BJ (cell line): Measurements from ENCODE around the gene EI24. TPM values are rescaled to one million over a fixed set of nuclear protein-coding genes. Genes with fewer than 3 reads are reported as not detected.
A peak's percentile ranks its signal among the peaks of the same experiment; 100 is the strongest.
"Not testable (repeated sequence)": the region's sequence is repeated elsewhere in the genome, so short reads cannot be mapped to it uniquely, and the experiment has no call there.

Experiments
- CTCF ChIA-PET: fragments of 350-600 bp; formaldehyde crosslinking; extraction: SDS; loops from one replicate; lab custom pipeline; 2021; ENCODE audit warnings: antibody characterized with exemption, inconsistent platforms; lab: Yijun Ruan, JAX
- POLR2A ChIA-PET: fragments of 300-600 bp; sonication (Branson Sonifier 250); formaldehyde crosslinking; extraction: SDS; loops from one replicate; lab custom pipeline; 2021; ENCODE audit warnings: antibody characterized with exemption; lab: Charles Lee
- DNase-seq: peaks from one replicate; pipeline ENCODE4 v3.0.0-alpha.2; 2011; ENCODE audit warnings: low read depth
- H3K27me3 ChIP-seq: 2 replicates; pipeline ENCODE4 v1.6.0; 2011; ENCODE audit warnings: low read length; ENCODE audit not compliant: control insufficient read depth, insufficient read depth
- H3K36me3 ChIP-seq: 2 replicates; pipeline ENCODE4 v1.5.1; 2011; ENCODE audit warnings: low read length; ENCODE audit not compliant: control insufficient read depth, insufficient read depth
- H3K4me3 ChIP-seq: 2 replicates; pipeline ENCODE4 v1.5.1; 2011; ENCODE audit warnings: low read depth, mild to moderate bottlenecking, control low read depth, low read length
- CTCF ChIP-seq: IDR thresholded peaks from 2 replicates; pipeline ENCODE4 v1.5.1; 2011; ENCODE audit warnings: low read depth, mild to moderate bottlenecking, control low read depth, inconsistent platforms, low read length, moderate library complexity; ENCODE audit not compliant: insufficient read depth
- polyA plus RNA-seq: library from polyadenylated mRNA; depleted of rRNA; stranded (reverse); fragments of >200 nt; gene quantifications from 2 replicates; pipeline ENCODE4 v1.2.3, GENCODE V29; 2011

EI24 gene
- polyA plus RNA-seq, 1 experiment, result 72.1 TPM

DNA sequence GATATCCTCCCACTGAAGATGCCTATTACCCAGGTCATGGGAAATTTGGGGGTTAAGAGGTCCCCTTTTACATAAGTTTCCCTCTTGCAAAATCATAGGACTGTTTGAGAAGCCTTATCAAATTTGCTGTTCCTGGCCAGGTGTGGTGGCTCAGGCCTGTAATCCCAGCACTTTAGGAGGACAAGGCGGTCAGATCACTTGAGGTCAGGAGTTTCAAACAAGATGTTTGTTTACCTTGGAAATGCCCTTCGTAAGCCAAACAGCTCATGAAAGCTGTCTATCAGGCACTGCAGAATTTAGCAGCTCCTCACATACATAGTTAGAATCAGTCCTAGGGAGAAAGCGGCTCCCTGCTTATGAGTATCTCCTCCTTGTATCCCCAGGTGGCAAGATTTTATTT, 4.9 kb upstream of the EI24 start:
- CTCF ChIA-PET, result no interaction called here
- no peak for DNase-seq
- POLR2A ChIA-PET, result no interaction called here
- Histone ChIP-seq H3K4me3 (no peak overlapping the region), H3K27me3 (0 out of 2 replicates have a peak, but pooled peaks cover 1% of the 10 kb centered on the region), H3K36me3 (no peaks in the 10 kb centered on the region)
- no peak for TF ChIP-seq CTCF

GRCh38 chr11:125566235-125566634, 3.0 kb upstream of the EI24 start:
- Histone ChIP-seq H3K36me3 (no peaks in the 10 kb centered on the region), H3K4me3 (no peak overlapping the region), H3K27me3 (0 out of 2 replicates have a peak, but pooled peaks cover 1% of the 10 kb centered on the region)
- no peak for DNase-seq
- TF ChIP-seq CTCF, result no peak
- ChIA-PET POLR2A (no interaction called here), CTCF (interaction anchor here (1.7 kb wide), 1 partner anchor 27 kb away, joined by 4 read pairs; the partner anchor contains the start of gene STT3A)

- TF ChIP-seq CTCF, result no peak
- no peak for DNase-seq
- H3K4me3 ChIP-seq, result peak overlapping the region; percentile 81
- no peaks in the 10 kb centered on the region for H3K27me3 ChIP-seq
- CTCF ChIA-PET, result interaction anchor here (0.6 to 2.6 kb wide), 7 partner anchors 9 to 918 kb away, joined by 3 to 12 read pairs (median 3); partner anchors contain the start of gene STT3A
- POLR2A ChIA-PET, result no interaction called here
- peaks cover 2% of the 10 kb centered on the region for H3K36me3 ChIP-seq
Observed at GRCh38 chr11:125569915-125570621, 791 bp downstream of the EI24 start.

DNA sequence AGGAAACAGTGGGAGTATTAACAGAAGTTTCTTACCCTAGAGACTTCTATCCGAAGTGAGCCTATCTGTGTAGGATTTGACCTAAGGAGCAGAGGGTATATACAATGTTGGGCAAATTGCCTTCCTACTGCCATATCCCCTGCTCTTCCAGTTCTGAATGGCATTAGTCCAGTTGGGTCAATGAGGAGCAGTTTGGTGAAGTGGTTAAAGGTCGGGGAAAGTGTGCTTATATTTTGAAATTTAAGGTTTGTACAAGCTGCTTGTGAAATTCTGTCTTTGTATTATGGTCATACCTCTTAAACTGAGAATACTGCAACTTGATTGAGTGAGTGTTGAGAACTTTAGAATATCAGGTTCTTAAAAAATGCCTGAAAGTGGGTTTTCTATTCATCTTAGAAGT, 1.7 kb downstream of the EI24 start:
- ChIA-PET POLR2A (no interaction called here), CTCF (interaction anchor here (2.6 kb wide), 1 partner anchor 10 kb away, joined by 12 read pairs; no protein-coding TSS in a partner anchor)
- peaks cover 6% of the 10 kb centered on the region for H3K36me3 ChIP-seq
- no peak for DNase-seq
- H3K4me3 ChIP-seq, result no peak overlapping the region
- no peaks in the 10 kb centered on the region for H3K27me3 ChIP-seq
- no peak for TF ChIP-seq CTCF

DNA sequence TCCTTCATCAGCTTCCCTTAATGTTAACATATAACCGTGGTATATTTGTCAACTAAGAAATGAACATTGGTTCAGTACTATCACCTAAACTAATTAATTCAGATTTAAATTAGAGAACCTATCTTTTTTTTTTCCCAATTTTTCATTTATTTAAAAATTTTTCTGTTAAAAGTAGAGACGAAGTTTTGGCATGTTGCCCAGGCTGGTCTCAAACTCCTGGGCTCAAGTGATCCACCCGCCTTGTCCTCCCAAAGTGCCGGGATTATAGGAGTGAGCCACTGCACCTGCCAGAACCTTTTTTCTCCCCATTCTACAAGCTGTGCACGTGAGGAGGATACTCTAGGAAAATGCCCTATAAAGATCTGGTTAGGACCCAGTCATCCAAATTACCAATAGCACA, 3.6 kb downstream of the EI24 start:
- H3K4me3 ChIP-seq, result no peak overlapping the region
- no peaks in the 10 kb centered on the region for H3K27me3 ChIP-seq
- no peak for TF ChIP-seq CTCF
- POLR2A ChIA-PET, result interaction anchor here (0.6 kb wide), 1 partner anchor 11 kb away, joined by 3 read pairs; no protein-coding TSS in a partner anchor
- H3K36me3 ChIP-seq, result peaks cover 10% of the 10 kb centered on the region
- CTCF ChIA-PET, result interaction anchor here (1.0 kb wide), 1 partner anchor 51 kb away, joined by 3 read pairs; no protein-coding TSS in a partner anchor
- no peak for DNase-seq

DNA sequence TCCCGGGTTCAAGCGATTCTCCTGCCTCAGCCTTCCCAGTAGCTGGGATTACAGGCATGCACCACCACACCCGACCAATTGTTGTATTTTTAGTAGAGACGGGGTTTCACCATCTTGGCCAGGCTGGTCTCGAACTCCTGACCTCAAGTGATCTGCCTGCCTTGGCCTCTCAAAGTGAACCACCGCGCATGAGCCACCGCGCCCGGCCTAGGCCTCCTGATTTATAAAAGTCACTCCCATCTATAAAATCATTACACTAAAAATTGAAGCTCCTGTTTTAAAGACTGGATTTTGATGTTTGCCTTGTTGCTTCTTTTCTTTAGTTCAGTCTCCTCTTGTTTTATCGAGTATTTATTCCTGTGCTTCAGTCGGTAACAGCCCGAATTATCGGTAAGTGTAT, 7.9 kb downstream of the EI24 start:
- CTCF ChIA-PET, result interaction anchor here (0.9 kb wide), 1 partner anchor 10 kb away, joined by 4 read pairs; no protein-coding TSS in a partner anchor
- H3K4me3 ChIP-seq, DNase-seq, H3K27me3 ChIP-seq, POLR2A ChIA-PET: not testable (repeated sequence)
- H3K36me3 ChIP-seq, result peaks cover 17% of the 10 kb centered on the region
